Activated B cell treated with CpG ODN at 0.5 μM for 24 hours (primary cell): ENCODE measurements around the gene PSMC3. TPM values are rescaled to one million over a fixed set of nuclear protein-coding genes. Genes with fewer than 3 reads are reported as not detected.

Source experiments
- ATAC-seq: fragments of 200-7000 bp; cut with Tn5 transposase; one replicate; pipeline ENCODE4 v1.10.0; 2021; ENCODE audit warnings: low read depth, mild to moderate bottlenecking, moderate library complexity
- CTCF ChIA-PET: fragments of 350-600 bp; sonication (Branson Sonifier 250); formaldehyde crosslinking; loops from one replicate; lab custom pipeline; 2021; ENCODE audit warnings: antibody characterized with exemption; lab: Charles Lee
- POLR2A ChIA-PET: fragments of 350-600 bp; sonication (Branson Sonifier 250); formaldehyde crosslinking; loops from one replicate; lab custom pipeline; 2021; ENCODE audit warnings: antibody characterized with exemption; lab: Charles Lee
- DNase-seq: peaks from one replicate; pipeline ENCODE4 v3.0.0; 2022
- H3K27ac Mint-ChIP-seq: one replicate; pipeline ENCODE4 v1.8.0; 2020; ENCODE audit warnings: mixed read lengths
- H3K27me3 Mint-ChIP-seq: one replicate; pipeline ENCODE4 v1.8.0; 2021; ENCODE audit warnings: mixed read lengths
- H3K36me3 Mint-ChIP-seq: one replicate; pipeline ENCODE4 v1.8.0; 2021; ENCODE audit warnings: low read depth, mixed read lengths
- H3K4me1 Mint-ChIP-seq: one replicate; pipeline ENCODE4 v1.8.0; 2021; ENCODE audit warnings: mixed read lengths
- H3K4me3 Mint-ChIP-seq: one replicate; pipeline ENCODE4 v1.8.0; 2020; ENCODE audit warnings: mild to moderate bottlenecking, mixed read lengths
- H3K9me3 Mint-ChIP-seq: one replicate; pipeline ENCODE4 v1.8.0; 2020; ENCODE audit warnings: mixed read lengths
- CTCF ChIP-seq: fragments of 200-600 bp; IDR thresholded peaks from one replicate; pipeline ENCODE4 v1.8.0; 2022; ENCODE audit warnings: antibody characterized with exemption, mild to moderate bottlenecking
- intact Hi-C: fragments of 100-400 bp; cut with micrococcal nuclease; formaldehyde crosslinking; loops from one replicate; pipeline ENCODE4 v1.15.1; 2024
- total RNA-seq: library from RNA; stranded (reverse); gene quantifications from 2 replicates; pipeline ENCODE4 v1.2.3, GENCODE V29; 2022

Gene PSMC3
- total RNA-seq, 1 donor from 2014 or later: 101 TPM

GRCh38 chr11:47372422-47372821, 53.8 kb downstream of the PSMC3 start:
- CTCF ChIA-PET: interaction anchor here (0.6 to 4.1 kb wide), 5 partner anchors 27 to 82 kb away, joined by 3 to 67 read pairs (median 22); no protein-coding TSS in a partner anchor
- peaks cover 58% of the 10 kb centered on the region for H3K4me1 Mint-ChIP-seq

GRCh38 chr11:47369676-47370075, 56.6 kb downstream of the PSMC3 start:
- Mint-ChIP-seq H3K4me1 (peaks cover 52% of the 10 kb centered on the region), H3K36me3 (peaks cover 75% of the 10 kb centered on the region), H3K4me3 (no peak overlapping the region), H3K27ac (peak overlapping the region; percentile 73), H3K9me3 (no peaks in the 10 kb centered on the region), H3K27me3 (no peaks in the 10 kb centered on the region)
- ATAC-seq (no peak), DNase-seq (no peak)
- no peak for TF ChIP-seq CTCF
- ChIA-PET CTCF (interaction anchor here (0.6 kb wide), 1 partner anchor 43 kb away, joined by 5 read pairs; no protein-coding TSS in a partner anchor), POLR2A (interaction anchor here (0.5 kb wide), 1 partner anchor 54 kb away, joined by 5 read pairs; no protein-coding TSS in a partner anchor)
- intact Hi-C loops: no loop called here

More at GRCh38 chr11:47372422-47372821, 53.8 kb downstream of the PSMC3 start:
- intact Hi-C loops: no loop called here
- Mint-ChIP-seq H3K36me3 (peaks cover 71% of the 10 kb centered on the region), H3K4me3 (no peak overlapping the region), H3K9me3 (no peaks in the 10 kb centered on the region), H3K27ac (no peak overlapping the region), H3K27me3 (no peaks in the 10 kb centered on the region)
- POLR2A ChIA-PET: interaction anchor here (2.5 kb wide), 1 partner anchor 19 kb away, joined by 16 read pairs; no protein-coding TSS in a partner anchor
- DNase-seq: no peak
- no peak for TF ChIP-seq CTCF
- ATAC-seq: no peak

Other genes starting within 250 kb of the PSMC3 start
- gene ARFGAP2, start 249.6 kb downstream of the PSMC3 start, total RNA-seq: 145 and 176 TPM in 2 replicates
- 1.5 TPM in 2 replicates for gene PACSIN3, start 240.0 kb downstream of the PSMC3 start, total RNA-seq
- gene DDB2, start 211.5 kb downstream of the PSMC3 start, total RNA-seq: 95.1 and 98.0 TPM in 2 replicates
- 18.7 and 22.5 TPM in 2 replicates for gene ACP2, start 177.6 kb downstream of the PSMC3 start, total RNA-seq
- gene NR1H3, start 168.4 kb downstream of the PSMC3 start, total RNA-seq: 3.9 and 4.9 TPM in 2 replicates
- 60.9 and 86.9 TPM in 2 replicates for gene MADD, start 156.3 kb downstream of the PSMC3 start, total RNA-seq
- 0.46 and 0.69 TPM in 2 replicates for gene MYBPC3, start 73.7 kb downstream of the PSMC3 start, total RNA-seq
- 63.9 and 68.8 TPM in 2 replicates for gene SPI1, start 47.9 kb downstream of the PSMC3 start, total RNA-seq
- gene SLC39A13, start 17.8 kb downstream of the PSMC3 start, total RNA-seq: 27.5 and 28.2 TPM in 2 replicates
- 1.1 and 3.5 TPM in 2 replicates for gene RAPSN, start 22.7 kb upstream of the PSMC3 start, total RNA-seq
- gene CELF1, start 126.7 kb upstream of the PSMC3 start, total RNA-seq: 129 and 136 TPM in 2 replicates
- 27.1 and 32.8 TPM in 2 replicates for gene PTPMT1, start 139.2 kb upstream of the PSMC3 start, total RNA-seq
- gene KBTBD4, start 152.5 kb upstream of the PSMC3 start, total RNA-seq: 19.5 and 20.4 TPM in 2 replicates
- gene NDUFS3, start 152.6 kb upstream of the PSMC3 start, total RNA-seq: 95.9 and 102 TPM in 2 replicates
- 0.16 TPM in 1 of 2 replicates, not detected in the other for gene FAM180B, start 160.2 kb upstream of the PSMC3 start, total RNA-seq
- gene C1QTNF4, start 168.0 kb upstream of the PSMC3 start, total RNA-seq: not detected in 2 replicates
- 73.3 and 81.7 TPM in 2 replicates for gene MTCH2, start 216.1 kb upstream of the PSMC3 start, total RNA-seq